Stimulated activated CD4-positive, alpha-beta T cell treated with anti-CD3 and anti-CD28 coated beads, Interleukin-2, amount 100 ng/mL, for 48 hours (primary cell): ENCODE measurements around the gene ICAM4.
"Not testable (repeated sequence)": the region's sequence is repeated elsewhere in the genome, so short reads cannot be mapped to it uniquely, and the experiment has no call there.

Experiments used
- DNase-seq, 2 donors: peaks; one replicate each; pipeline ENCODE4 v3.0.0-alpha.2; 2020

Gene ICAM4, protein sequence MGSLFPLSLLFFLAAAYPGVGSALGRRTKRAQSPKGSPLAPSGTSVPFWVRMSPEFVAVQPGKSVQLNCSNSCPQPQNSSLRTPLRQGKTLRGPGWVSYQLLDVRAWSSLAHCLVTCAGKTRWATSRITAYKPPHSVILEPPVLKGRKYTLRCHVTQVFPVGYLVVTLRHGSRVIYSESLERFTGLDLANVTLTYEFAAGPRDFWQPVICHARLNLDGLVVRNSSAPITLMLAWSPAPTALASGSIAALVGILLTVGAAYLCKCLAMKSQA

DNA sequence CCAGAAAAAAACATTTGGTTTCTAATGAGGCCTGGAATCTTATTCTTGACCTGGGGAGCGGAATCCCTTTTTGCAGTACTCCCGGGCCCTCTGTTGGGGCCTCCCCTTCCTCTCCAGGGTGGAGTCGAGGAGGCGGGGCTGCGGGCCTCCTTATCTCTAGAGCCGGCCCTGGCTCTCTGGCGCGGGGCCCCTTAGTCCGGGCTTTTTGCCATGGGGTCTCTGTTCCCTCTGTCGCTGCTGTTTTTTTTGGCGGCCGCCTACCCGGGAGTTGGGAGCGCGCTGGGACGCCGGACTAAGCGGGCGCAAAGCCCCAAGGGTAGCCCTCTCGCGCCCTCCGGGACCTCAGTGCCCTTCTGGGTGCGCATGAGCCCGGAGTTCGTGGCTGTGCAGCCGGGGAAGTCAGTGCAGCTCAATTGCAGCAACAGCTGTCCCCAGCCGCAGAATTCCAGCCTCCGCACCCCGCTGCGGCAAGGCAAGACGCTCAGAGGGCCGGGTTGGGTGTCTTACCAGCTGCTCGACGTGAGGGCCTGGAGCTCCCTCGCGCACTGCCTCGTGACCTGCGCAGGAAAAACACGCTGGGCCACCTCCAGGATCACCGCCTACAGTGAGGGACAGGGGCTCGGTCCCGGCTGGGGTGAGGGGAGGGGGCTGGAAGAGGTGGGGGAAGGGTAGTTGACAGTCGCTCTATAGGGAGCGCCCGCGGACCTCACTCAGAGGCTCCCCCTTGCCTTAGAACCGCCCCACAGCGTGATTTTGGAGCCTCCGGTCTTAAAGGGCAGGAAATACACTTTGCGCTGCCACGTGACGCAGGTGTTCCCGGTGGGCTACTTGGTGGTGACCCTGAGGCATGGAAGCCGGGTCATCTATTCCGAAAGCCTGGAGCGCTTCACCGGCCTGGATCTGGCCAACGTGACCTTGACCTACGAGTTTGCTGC is at the start of gene ICAM4:
TSS of gene ICAM4 (plus strand) at position 153 of the 935 bp plus-strand sequence. CDS start at position 211, 58 bp downstream.
- no peak for DNase-seq

GRCh38 chr19:10237702-10238101 is 49.1 kb upstream of the ICAM4 start:
- no peak for DNase-seq

DNA sequence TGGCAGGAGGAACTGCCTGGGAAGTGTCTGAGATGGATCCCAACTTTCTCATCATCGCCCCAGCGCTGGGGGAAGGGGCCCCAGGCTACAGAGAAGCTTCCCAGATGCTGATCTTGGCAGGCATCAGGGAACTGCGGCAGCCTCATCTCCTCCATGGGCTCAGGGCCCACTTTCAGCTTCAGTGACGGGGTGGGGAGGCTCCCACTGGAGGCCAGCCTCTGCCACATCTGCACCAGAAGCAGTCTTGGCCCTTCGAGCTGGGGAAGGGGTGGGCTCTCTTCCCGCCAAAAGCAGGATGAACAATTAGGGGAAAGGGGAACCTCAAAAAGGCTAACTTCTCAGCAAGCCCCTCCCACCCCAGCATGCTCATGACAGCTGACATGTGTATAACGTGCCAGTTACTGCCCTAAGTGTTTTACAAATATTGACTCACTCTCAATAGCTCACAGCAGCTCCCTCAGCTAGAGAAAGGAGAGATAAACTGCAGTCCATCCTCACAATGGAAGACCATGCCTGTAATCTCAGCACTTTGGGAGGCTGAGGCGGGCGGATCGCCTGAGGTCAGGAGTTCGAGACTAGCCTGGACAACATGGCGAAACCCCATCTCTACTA is 48.5 kb upstream of the ICAM4 start:
- DNase-seq, result no peak

DNA sequence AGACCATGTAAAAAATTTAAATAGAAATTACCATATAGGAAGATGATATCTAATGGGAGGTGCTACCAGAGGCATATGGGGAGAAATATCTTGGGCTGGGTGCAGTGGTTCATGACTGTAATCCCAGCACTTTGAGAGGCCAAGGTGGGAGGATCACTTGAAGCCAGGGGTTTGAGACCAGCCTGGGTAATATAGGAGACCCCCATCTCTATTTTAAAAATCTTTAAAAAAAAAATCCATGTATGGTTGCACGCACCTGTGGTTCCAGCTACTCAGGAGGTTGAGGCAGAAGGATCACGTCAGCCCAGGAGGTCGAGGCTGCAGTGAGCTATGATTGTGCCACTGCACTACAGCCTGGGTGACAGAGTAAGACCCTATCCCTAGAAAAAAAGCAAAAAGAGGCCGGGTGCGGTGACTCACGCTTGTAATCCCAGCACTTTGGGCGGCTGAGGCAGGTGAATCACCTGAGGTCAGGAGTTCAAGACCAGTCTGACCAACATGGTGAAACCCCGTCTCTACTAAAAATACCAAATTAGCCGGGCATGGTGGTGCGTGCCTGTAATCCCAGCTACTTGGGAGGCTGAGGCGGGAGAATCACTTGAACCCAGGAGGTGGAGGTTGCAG is 44.8 kb upstream of the ICAM4 start:
- DNase-seq, result not testable (repeated sequence)

DNA sequence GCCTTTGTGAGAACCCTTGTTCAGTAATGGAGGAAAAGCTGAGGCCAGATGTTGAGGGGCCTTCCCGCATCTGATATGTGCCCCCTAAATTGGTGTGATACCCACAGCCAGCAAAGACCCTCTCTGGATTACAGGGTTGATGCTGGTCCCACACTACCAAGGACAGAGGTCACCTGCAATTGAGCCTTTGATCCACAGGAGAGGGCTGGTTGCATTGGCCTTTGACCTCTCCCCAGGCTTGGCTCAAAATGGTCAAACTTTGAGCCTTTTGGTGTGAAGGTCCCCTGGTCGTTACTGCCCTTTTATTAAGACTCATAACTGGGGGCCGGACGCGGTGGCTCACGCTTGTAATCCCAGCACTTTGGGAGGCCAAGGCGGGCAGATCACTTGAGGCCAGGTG is 43.1 kb upstream of the ICAM4 start:
- no peak for DNase-seq

DNA sequence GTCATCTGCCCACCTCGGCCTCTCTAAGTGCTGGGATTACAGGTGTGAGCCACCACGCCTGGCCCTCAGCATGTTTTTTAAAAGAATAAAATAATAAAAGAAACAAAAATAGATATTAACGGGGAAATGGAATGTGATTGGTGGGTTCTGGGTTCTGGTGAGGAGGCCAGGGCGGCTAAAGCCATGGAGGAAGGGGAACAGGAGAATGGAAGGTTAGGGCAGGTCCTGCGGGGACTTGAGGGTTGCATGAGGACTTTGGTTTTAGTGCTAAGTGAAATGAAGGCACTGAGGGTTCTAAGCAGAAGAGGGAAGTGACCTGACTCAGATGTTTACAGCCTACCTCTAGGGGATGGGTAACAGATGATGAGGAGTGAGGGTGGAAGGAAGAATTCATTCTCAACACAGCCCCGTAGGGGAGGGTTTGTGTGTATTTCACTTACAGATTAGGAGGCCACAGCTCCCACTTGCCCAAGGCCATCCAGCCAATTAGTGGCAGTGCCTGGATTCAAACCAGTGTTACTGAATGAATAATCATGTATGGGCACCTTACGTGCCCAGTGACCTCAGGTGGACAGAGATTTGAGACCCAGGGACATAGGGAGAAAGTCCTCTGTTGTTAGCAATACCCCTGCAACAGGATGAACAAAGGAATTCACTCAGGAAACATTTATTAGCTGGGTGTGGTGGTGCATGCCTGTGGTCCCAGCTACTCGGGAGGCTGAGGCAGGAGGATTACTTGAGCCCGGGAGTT is 41.4 kb upstream of the ICAM4 start:
- DNase-seq, result no peak

GRCh38 chr19:10246511-10246910 is 40.2 kb upstream of the ICAM4 start:
- no peak for DNase-seq

DNA sequence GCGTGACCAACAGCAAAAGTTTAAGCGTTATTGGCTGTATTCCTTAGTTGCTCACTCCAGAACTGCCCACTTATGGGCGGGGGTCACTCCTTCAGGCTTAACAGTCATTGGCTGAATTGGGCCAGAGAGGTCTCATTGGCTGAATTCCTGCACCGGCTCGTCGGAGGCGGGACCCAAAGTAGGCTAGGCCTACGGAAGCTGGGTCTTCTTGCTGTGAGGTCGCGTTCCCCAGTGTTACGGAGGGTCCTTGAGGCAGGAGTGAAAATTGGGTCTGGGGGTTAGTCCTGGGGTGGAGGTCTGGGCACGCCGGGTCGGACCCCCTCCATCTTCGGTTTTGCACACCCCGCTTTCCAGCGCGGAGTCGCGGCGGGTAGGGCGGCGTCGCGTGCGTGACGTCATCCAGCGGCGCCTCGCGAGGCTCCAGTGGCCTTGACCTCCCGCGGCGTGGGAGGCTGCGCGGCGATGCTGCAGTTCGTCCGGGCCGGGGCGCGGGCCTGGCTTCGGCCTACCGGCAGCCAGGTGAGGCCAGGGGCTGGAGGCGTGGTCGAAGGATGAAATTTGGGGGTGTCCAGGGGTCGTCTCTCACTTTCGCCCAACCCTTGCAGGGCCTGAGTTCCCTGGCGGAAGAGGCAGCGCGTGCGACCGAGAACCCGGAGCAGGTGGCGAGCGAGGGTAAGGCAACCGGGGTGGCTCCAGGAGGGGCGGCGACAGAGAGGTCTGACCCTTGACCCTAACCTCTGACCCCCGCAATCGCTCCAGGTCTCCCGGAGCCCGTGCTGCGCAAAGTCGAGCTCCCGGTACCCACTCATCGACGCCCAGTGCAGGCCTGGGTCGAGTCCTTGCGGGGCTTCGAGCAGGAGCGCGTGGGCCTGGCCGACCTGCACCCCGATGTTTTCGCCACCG is 34.7 kb upstream of the ICAM4 start, which contains the start of gene MRPL4:
TSS of gene MRPL4 (plus strand) at position 423 of the 903 bp plus-strand sequence. CDS start at position 463, 40 bp downstream.
- DNase-seq, result peak; percentile 87 to 93

DNA sequence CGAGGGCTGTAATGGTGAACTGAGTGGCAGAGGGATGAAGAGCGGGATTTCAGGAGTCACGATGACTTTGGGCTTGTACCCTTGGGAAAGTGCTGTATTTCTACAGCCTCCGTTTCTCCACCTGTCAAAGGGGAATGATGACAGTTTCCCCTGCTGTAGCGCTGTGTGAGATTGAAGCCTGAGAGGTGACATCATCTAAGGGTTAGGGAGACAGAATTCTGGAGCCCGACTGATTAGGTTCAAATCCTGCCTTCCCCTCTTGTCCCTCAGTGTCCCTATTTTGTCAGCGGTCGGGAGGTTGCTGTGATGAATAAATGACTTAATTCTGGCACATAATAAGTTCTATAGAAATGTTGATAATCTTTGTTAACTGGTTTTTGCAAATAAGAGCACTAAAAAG is 34.0 kb upstream of the ICAM4 start:
- no peak for DNase-seq

DNA sequence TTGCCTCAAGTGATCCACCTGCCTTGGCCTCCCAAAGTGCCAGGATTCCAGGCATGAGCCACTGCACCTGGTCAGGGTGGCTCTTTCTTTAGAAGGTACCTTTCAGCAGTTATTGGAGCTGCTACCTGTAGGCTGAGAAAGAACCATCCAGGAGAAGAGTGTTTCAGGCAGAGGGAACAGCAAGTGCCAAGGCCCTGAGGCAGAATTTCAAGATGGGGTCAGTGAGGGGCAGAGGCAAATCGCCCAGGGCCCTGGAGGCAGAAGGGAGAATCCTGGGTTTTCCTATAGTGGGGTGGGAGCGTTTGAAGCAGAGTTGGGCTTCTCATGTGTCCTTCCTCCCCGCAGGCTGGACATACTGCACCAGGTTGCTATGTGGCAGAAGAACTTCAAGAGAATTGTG is 32.5 kb upstream of the ICAM4 start:
- no peak for DNase-seq

DNA sequence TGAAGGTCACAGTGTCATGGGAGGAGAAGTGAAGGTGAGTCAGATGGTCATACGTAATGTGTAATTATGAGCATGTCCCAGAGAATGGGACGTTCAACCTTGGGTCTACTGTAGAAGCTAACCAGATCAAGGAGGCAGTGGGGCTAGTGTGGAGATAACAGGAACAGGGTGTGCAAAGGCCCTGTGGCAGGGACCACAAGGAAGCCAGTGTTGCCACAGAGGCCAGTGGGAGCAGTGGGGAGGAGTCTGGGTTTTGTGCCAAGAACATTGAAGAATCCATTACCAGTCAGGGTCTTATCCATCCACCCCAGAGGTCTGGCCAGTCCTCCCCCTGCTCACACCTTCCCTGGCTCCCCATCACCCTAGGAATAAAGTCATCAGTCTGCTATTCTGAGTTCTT is 31.4 kb upstream of the ICAM4 start:
- DNase-seq, result no peak

GRCh38 chr19:10256551-10256950 is 30.2 kb upstream of the ICAM4 start:
- DNase-seq, result no peak

DNA sequence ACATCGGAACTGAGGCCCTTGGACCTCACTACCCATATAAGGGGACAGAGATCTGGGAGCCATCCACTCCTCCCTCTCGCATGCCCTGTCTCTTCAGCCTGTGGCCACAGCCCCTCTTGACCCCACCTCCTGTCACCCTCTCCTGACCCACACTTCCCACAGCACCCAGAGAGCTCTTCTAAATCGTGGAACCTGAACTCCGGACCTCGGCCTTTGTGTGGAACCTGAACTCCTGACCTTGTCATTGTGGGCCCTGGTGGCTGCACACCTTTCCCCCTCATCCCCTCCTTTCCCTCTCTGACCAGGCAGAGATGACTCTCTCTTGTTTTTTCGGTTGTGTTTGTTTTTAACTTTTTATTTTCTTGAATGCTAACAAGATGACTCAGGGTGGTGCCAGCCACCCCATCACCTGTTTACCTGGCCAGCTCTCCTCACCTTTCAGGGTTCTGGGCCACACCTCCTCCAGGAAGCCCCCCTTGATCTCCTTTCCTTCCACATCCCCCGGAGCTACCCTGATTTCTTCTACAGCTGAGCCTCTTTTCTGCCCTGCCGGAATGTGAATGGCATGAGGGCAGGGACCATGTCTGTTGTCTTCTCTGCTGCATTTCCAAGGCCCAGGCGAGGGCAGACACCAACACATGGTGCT is 29.7 kb upstream of the ICAM4 start:
- DNase-seq, result no peak

DNA sequence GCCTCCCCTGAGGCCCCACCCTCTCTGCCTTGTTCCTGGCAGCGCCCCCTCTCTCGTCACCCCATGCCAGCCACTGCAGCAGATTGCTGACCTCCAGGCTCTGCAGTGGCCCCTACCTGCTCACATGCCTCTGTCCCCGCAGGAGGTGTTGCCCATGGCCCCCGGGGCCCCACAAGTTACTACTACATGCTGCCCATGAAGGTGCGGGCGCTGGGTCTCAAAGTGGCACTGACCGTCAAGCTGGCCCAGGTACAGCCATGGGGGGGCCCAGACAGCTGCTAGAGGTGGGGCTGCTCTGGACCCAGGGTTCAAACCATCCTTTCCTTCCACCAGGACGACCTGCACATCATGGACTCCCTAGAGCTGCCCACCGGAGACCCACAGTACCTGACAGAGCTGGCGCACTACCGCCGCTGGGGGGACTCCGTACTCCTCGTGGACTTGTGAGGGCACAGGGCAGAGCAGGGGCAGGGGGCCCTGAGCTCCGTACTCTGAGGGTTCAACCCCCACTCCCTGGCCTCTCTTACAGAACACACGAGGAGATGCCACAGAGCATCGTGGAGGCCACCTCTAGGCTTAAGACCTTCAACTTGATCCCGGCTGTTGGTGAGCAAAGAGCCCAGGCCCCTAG is 28.6 kb upstream of the ICAM4 start:
- no peak for DNase-seq

GRCh38 chr19:10259162-10259905 is 27.4 kb upstream of the ICAM4 start:
- peak; percentile 92 to 95 for DNase-seq

- peak; percentile 60 to 62 for DNase-seq
These were observed 26.6 kb upstream of the ICAM4 start for GRCh38 chr19:10260141-10260584.

- no peak for DNase-seq
These were observed 24.0 kb upstream of the ICAM4 start for GRCh38 chr19:10262771-10263170.

- DNase-seq, result no peak
These were observed 20.0 kb upstream of the ICAM4 start for GRCh38 chr19:10266706-10267105.

DNA sequence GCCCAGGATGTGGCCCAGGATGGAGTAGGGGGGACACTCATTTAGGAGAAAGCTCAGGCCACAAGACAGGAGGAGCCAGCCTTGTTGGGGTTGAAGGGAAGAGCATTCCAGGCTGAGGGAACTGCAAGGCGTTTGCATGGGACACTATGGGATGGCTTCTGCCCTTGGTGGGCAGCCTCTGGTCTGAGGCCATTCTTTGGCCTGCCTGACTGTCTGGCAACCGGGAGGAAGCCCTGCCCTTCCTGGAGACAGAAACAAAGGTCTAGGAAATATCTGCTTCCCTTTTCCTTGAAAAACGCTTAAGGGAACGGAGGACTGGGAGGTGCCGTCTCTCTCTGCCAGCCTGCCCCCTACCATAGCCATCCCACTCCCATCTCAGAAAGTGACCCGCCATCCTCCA is 18.7 kb upstream of the ICAM4 start:
- no peak for DNase-seq
